GM19239 (cell line): ENCODE measurements around the gene TRMT44.
"Not testable (repeated sequence)": the region's sequence is repeated elsewhere in the genome, so short reads cannot be mapped to it uniquely, and the experiment has no call there.

Experiments
- DNase-seq: peaks from one replicate; pipeline ENCODE4 v3.0.0; 2011; ENCODE audit warnings: low spot score; ENCODE audit not compliant: insufficient read length
- FAIRE-seq: peaks from 2 replicates; lab custom pipeline; 2011; peaks lifted over from hg19 to GRCh38; lab: Jason Lieb, UNC

Gene TRMT44

DNA sequence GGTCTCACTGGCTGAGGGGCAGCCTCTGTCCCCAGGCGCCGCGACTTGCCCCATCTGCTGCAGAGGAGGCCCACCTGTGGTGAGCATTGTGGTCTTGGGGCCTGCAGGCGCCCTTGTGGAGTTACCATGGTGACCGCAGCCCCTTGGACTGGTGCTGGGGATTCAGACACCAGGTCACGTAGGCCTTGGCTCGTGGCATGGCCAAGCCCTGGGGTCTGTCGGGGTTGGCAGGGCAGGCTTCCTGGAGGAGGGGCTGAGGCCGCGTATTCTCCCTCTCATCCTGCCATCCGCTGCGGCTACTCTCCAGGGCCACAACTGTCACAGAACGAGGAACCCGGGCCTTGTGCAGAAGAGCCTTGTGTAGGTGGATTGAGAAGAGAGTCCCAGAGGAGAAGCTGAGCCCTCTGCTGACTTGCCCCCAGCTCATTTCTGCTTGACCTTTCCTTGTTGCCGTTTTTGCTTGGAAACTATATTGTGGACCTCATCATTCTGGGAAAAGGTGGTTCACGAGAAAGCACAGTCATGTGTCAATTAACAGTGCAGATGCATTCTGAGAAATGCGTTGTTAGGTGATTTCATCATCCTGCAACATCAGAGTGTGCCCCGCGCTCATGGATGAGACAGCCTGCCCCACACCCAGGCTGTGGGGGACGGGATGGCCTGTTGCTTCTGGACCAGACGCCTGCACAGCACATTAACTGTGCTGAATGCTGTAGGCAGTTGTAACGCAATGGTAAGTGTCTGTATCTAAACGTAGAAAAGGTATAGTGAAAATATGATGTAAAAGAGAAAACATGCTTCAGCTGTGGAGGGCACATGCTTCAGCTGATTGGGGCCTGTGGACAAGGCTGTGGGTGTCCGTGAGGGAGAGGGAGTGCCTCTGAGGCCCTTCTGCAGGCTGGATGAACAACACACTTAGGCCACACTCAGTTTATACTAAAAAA, 38.5 kb downstream of the TRMT44 start:
- FAIRE-seq: no peak

DNA sequence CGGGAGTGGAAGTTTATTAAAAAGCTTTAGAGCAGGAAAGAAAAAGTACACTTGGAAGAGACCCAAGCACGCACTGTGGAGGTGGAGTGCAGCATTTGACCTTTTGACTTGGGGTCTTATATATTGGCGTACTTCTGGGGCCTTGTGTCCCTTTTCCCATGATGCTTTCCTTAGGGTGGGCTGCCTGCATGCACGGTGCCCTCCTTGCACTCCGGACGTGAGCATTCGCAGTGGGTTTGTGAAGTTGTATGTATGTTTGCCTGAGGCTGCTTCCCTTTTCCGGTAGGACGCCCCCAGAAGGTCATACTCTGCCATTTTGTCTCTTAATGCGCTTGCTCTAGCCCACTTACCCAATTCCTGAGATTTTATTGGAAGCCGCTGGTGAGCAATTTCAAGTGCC, 39.6 kb downstream of the TRMT44 start:
- DNase-seq (no peak), FAIRE-seq (no peak)

More for the DNA sequence above, 38.5 kb downstream of the TRMT44 start:
- no peak for DNase-seq

DNA sequence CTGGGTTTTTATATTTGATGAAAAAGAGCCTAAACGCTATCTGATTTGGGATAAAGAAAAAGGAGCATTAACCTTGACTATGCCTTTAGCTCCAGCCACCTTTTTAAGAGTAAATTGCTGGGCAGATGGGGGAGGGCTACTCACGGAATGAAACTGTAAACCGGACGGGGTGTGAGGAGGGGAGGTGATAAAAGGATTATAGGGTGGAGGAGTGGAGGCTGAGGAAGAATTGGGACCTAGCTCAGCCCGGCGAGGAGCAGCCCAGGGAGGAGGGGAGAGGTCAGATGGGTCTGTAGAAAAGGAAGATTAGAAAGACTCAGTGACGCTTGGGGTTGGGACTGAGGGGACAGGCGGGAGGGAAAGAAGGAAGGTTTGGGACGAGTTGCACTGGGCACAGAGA, 46.1 kb downstream of the TRMT44 start:
- not testable (repeated sequence) for DNase-seq, FAIRE-seq

DNA sequence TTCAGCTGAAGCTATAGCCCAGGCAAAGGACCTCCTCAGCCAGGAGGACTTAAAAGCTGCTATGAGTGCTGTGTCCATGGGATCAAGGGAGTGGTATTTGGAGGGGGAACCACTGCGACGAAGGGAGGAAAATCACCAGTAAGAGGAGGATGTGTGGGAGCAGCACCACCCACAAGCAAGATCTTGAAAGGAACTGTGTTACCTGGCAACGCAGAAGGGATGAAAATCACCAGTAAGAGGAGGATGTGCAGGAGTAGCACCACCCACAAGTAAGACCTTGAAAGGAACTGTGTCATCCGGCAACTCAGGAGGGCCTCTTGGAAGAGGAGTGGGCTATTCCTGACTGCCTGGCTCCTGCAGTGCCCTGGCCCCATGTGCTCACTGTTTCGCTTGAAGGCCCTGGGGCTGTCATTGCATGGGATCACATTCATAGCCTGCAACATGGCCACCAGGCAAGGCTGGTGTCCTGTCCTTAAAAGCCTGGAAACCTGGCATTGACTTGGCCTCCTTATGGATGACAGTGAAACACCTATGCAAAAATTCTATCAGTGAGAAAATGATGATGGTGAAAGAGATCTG, 48.3 kb downstream of the TRMT44 start:
- DNase-seq (no peak), FAIRE-seq (no peak)

DNA sequence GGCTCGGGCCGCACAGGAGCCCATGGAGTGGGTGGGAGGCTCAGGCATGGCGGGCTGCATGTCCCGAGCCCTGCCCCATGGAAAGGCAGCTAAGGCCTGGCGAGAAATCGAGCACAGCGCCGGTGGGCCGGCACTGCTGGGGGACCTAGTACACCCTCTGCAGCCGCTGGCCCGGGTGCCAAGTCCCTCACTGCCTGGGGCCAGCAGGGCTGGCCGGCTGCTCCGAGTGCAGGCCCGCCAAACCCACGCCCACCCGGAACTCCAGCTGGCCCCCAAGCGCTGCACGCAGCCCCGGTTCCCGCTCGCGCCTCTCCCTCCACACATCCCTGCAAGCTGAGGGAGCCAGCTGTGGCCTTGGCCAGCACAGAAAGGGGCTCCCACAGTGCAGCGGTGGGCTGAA, 50.9 kb downstream of the TRMT44 start:
- FAIRE-seq, DNase-seq: not testable (repeated sequence)

DNA sequence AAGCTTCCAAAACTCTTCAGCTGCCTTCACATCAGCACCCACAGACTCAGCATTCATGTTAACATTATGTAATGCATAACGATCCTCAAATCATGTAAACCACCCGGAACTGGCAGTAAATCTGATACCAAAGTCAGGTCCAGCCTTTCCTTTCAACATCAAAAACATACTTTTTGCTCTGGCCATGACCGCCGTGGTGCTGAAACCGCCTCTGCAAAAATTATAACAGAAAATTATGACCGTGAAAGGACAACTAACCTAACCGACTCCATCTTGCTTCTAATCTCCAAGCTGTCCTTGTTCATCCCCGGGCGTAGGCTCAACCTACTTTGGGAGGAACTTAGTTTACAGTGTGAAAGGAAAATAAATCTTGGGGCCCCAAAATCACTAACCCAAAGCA, 51.6 kb downstream of the TRMT44 start:
- DNase-seq: no peak
- no peak for FAIRE-seq

DNA sequence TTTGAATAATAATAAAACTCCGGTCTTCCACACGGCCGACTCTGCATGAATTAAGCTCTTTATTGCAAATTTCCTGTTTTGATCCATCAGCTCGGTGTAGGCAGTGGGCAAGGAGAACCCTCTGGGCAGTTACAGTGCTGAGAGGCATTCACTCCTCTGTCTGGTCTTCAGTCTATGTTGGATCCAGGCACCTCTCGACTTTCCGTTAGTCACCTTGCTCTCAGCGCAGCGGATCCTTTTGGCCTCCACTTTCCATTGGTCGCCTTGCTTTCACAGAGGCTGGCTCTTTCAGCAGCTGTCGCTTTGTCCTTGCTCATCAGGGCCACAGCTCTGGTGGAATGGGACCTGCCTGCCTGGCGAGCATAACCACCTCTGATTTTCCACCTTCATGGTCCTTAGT, 52.9 kb downstream of the TRMT44 start:
- FAIRE-seq: no peak

DNA sequence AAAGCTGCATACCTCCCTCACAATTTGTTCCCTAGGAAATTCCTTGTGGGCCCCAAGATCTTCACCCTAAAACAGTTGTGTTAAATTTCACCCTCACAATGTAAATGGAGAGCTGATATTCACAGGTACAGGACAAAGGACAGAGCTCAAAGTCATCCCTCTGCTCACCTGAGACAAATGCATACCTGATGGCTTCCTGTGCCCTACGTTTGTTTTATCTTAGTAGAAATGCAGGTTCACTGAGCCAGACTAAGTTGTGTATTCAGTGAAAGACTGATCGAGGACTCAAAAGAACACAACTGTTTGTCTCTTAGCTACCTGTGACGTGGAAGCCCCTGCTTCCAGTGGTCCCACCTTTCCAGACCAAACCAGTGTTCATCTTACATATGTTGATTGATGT, 53.6 kb downstream of the TRMT44 start:
- FAIRE-seq: no peak

More for the DNA sequence above, 52.9 kb downstream of the TRMT44 start:
- no peak for DNase-seq

DNA sequence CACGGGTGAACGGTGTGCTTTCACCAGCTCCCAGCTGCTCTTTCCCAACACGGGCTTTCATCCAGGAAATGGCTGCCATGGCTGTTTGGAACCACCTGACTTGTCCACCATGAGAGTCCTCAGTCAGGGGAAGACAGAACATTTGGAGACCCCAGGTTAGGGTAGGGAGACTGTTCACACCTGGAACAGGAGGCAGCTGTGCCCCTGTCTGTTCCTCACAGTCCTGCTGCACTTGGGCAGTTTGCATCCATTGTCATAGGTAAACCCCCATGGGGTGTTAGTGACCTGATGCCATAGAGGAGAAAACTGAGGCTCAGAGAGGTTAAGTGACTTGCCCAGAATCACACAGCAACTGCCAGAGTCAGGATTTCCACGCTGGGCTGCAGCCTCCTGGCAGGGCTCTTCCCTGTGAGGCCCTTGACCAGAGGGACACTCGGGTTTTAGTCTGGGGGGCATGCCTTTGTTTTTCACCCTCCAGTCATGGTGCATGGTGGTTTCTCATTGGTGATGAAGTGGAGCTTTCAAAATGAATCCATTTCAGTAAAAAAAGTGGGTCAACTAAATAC, 54.5 kb downstream of the TRMT44 start:
- FAIRE-seq: no peak
- no peak for DNase-seq

More for the DNA sequence above, 53.6 kb downstream of the TRMT44 start:
- no peak for DNase-seq

DNA sequence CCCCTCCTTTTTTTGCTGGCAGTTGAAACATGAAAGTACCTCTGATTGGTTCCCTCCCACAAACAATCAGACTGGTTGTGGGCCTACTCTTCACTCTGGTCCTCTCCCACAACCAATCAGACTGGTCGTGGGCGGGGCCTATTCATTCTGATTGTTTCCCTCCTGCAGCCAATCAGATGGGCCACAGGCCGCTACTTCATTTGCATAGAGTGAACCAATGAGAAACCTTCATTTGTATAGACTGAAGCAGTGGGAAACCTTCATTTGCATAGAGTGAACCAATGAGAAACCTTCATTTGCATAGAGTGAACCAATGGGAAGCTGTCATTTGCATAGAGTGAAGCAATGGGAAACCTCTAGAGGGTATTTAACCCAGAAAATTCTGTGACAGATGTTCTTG, 55.2 kb downstream of the TRMT44 start:
- DNase-seq (no peak), FAIRE-seq (no peak)

DNA sequence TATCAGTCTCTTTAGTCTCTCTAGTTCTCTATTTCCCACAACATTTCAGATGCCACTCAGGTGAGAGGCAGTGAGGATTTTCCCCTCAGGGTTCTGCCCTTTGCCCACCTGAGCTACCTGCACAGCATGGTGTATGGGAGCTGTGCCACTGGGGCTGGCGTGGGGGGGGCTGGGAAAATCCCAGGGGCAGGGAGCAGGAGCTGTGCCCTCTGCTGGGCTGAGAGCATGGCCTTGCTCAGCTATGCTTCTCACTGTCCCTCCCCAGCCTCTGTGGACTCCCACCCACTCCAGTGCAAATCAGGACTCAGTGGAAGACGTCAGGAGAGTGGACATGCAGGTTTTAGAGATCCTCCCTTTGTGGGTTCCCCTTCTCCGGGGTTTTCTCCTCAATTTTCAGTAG, 57.2 kb downstream of the TRMT44 start:
- no peak for DNase-seq

DNA sequence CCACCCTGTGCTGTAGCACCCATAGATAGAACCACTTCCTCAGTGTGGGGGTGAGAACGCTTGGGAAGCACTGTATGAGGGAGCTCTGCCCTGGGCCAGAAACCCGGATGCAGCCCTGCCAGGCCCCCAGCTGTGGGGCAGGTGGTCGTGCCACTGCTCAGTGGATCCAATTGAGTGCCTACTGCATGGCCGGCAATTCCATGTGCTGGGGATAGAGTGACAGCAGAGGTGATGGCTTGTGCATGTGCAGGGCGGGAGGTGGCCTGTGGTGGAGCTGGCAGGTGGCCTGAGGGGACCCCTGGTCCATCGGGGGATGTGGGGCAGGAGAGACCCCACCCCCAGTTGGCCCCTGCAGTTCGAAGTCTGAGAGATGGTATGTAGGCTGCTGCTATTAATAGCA, 60.4 kb downstream of the TRMT44 start:
- DNase-seq (no peak), FAIRE-seq (no peak)

More for the DNA sequence above, 57.2 kb downstream of the TRMT44 start:
- FAIRE-seq: no peak

DNA sequence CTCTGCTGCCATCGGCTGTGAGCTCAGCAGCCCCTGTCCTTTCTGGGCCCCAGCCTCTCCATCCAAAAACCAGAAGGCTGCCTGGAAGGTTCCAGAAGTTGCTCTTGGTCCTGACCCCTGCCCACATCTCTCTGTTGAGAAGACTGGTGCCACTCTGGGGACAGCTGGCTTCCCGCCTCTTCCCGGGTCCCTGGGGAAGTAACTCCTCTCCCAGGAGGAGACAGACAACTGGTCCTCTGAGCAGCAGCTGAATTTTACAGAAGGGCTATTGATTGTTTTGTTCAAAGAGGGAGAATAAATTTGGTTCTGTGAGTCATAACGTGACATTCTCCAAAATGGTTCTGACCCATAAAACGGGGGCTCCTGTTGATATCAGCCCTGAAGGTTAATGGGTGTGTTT, 61.2 kb downstream of the TRMT44 start:
- FAIRE-seq: no peak
- DNase-seq: no peak

DNA sequence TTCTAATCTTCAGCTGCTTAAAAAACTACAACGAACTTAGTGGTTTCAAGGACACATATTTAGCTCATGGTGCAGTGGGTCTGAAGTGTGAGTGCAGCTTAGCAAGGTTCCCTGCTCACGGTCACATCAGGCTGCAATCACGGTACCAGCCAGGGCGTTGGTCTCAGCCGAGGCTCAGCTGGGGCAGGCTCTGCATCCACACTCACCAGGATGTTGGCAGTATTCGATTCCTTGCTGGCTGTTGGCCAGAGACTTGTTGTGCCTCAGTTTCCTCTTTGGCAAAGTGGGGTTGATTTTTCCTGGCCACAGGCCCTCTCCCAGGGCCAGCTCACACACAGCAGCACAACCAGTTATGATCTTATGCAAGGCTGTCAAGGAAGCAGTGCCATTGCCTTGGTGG, 61.8 kb downstream of the TRMT44 start:
- DNase-seq: no peak
- no peak for FAIRE-seq

DNA sequence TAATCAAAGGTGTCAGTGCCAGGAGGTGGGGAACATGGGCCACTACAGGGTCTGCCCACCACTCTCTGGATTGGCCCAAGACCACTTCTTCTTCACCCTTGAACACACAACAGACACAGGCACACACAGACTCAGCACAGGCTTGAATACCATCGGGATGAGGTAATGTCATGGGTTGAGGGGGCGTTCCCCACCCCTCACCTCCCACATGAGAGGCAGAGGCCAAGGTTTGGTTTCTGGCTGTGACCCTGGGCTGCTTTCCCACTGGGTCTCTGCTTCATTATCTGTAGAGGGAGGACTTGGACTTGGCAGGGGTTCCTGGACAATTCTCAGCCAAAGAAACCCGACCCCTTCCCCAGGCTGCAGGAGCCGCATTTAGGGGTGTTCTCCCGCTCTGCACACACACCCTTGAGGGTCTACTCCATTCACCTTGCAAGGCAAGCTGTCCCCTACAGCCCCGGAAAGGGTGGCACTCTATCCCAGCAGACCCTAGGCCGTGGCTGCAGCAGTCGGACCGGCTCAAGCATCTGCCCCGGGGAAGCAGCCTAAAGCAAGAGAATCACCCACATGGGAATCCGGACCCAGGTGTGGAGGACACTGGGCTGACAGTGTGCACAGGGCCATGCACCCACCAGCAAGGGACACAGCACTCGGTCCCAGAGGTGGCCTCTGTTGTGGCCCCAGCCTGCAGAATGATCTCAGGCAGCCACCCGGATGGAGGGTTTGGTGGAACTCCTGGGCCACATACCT, 62.4 kb downstream of the TRMT44 start:
- FAIRE-seq: no peak

DNA sequence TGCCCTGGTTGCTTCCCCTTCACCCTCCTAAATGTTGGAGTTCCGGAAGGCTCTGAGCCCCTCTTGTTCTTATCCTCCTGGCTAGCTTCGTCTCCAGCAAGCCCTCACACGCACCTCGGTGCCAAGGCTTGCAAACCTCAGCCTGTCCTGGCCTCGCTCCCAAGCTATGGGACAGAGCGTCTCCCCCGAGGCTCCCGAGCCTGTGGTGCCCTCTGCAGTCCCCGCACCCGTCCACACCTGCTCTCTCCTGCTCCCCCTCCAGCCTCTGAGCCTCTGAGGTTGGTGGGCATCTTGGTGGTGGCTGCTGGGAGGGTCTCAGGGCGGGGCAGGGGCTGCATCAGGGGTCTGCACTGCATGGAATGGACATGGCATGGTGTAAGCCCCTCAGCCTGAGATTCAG, 63.2 kb downstream of the TRMT44 start:
- FAIRE-seq: no peak

More for the DNA sequence above, 62.4 kb downstream of the TRMT44 start:
- no peak for DNase-seq

DNA sequence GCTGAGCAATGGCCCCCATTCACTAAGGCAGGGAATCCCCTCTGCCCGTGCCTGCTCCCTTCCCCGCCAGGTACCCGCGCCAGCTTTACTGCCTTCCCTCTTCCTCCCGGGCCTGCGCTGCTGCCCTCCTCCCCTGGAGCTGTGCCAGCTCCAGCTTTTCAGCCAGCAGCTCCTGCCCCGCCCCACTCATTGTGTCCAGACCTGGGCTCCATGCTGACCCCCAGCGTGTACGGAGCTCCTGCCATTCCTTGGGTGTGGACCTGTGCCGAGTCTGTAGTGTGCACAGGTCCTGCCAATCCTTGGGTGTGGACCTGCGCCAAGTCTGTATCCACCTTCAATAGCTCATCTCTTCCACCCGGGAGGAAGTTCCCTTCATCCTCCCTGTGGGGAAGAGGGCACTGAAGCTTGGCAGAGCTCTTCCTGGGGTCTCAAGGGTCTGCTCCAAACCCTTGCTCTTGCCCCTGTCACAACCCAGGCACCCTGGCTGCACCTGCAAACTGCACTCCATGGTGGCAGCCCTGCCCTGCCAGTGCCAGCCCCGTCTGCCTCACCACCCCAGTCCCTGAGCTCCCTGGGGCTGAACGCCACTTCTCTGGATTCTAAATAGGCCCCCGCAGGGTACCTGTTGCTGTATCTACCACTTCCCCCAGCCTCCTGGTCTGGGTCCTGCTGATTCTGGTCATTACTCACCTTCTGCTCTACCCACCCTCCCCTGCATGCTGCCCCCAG, 63.9 kb downstream of the TRMT44 start:
- FAIRE-seq (no peak), DNase-seq (no peak)

More for the DNA sequence above, 63.2 kb downstream of the TRMT44 start:
- no peak for DNase-seq

DNA sequence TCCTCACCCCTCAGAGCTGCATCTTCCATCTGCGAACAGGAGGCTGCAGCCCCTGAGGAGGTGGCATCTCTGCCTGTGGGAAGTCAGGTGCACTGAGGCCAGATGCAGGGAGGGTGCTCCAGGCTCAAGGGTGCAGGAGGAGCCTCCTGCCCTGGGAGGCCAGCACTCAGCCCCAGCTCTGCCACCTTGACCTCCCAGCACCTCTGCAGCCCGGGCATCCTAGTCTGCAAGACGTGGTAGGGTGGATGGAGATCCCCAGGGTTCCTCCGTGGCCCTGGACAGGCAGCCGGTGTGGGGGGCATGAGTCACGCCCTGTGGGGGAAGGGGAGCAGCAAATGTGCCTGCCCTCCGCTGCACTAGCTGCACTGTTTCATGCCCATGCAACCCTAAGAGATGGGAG, 64.7 kb downstream of the TRMT44 start:
- FAIRE-seq (no peak), DNase-seq (no peak)

DNA sequence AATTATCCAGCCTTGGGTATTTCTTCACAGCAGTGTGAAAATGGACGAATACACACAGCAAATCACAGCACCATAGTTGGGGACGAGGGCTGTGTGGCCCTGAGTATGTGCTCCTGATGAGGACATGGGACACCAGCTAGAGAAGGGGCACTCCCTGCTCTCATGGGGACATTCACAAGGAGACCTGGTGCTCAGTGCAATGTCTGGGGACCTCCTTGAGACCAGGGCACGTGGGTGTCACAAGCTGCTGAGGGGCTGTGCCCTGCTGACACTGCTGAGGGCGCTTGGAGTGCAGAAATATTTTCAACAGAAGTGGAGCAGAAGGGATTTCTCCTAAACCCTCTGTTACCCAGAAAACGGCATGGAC, 65.4 kb downstream of the TRMT44 start:
- no peak for FAIRE-seq

More for the DNA sequence above, 65.4 kb downstream of the TRMT44 start:
- no peak for DNase-seq
